GM18505 (cell line): Measurements from ENCODE around the gene DUSP1.

Source experiments
- ATAC-seq: cut with Tn5 transposase; IDR thresholded peaks from one replicate; pipeline ENCODE4 v1.9.1; 2021; ENCODE audit not compliant: unreplicated experiment
- POLR2A ChIP-seq: IDR thresholded peaks from 4 replicates; pipeline ENCODE4 v1.6.1; 2011; ENCODE audit warnings: borderline replicate concordance; ENCODE audit not compliant: insufficient read depth, insufficient read length; ENCODE audit errors: extremely low read depth

The DUSP1 gene

DNA sequence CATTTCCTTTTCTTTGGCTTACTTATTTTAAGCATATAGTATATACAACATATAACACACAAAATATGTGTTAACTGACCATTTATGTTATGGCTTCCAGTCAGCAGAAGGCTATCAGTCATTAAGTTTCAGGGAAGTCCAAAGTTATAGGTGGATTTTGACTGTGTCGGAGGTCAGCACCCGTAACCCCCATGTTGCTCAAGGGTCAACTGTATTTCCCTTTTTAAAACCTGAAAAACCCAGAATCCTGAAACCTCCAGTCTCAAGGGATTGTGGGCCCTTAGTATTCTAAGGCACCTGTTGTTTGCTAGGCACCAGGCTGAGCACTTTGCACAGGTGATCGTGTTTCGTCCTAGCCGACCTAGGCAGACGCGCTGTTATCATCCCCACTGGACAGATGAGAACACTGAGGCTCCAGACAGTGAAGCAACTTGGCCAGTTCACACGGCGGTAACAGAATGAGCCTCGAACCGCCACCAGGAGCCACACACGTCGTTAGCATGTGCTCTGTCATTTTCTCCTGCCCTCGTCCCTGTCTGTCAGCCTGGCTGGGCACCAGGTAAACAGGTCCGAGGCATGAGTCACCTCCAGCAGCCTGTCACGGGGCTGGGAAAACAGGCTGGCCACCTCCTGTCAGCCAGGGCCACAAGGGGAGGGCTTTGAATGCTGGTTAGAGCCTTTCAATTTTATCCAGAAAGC lies 39.9 kb downstream of the DUSP1 start:
- no peak for TF ChIP-seq POLR2A

DNA sequence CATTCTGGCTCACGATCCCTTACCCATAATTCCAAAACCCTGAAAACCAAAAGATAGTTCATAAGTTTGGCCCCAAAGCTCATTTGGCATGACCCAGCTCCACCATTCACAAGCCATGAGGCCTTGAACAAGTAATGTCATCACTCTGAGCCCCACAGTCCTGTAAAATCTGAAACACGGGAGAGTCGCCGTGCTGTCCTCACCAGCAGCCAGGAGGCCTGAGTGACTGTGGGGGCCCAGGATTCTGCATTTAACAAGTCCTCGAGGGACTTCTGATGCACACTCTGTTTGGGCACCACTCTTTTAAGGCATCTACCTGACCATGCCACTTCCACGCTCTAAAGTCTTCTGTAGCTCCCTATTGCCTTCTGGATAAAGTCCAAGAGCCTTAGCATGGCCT lies 40.8 kb downstream of the DUSP1 start:
- TF ChIP-seq POLR2A = no peak

More for the DNA sequence above, 39.9 kb downstream of the DUSP1 start:
- ATAC-seq = no peak

DNA sequence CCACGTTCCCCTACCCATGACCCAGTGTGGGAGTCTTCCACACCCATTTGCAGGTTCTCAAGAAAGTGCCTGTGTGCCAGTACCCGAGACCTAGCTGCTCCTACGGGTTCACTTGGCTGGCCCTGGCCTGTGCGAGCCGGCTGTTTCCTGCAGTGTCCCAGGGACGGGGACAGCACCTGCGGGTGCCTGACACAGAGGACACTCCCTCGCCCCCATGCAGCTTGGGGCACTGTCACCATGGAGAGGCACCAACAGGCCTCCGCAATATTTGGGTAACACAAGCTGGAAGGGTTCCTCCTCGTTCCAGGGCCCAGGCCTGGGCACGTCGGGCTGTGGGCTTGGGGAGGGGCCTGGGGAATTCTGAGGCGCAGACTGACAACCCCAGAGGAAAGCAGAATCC lies 41.4 kb downstream of the DUSP1 start:
- TF ChIP-seq POLR2A = no peak
- no peak for ATAC-seq

More for the DNA sequence above, 40.8 kb downstream of the DUSP1 start:
- no peak for ATAC-seq

DNA sequence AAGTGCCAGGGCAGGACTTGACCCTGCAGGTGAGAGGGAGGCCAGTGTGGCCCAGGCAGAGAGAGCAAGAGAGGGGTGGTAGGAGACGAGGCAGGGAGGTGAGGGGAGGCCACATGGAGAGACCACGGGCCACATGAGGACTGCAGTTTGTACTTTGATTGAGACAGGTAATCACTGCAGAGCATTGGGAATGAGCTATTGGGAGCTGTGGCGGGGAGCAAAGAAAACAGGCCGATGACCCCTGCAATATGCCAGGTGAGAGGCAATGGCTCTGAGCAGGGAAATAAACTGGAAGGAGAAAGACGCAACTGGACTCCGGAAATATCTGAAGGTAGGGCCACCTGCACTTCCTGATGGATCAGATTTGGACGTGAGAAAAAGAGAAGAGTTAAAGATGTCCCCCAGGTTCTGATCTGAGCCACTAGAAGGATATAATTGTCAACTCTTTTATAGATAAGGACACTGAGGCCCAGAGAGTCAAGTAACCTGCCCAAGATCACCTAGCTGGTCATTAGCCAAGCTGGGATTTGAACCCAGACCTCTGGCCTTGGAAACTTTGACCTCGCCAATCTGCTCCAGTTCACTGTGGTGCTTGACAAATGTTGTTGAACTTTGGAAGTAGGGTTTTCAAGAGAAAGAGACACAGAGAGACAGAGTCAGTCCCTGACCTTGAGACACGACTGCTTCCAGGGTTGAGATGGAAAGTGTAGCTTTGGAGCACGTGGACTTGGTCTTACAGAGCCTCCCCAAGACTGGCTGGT lies 42.3 kb downstream of the DUSP1 start:
- no peak for TF ChIP-seq POLR2A
- no peak for ATAC-seq

DNA sequence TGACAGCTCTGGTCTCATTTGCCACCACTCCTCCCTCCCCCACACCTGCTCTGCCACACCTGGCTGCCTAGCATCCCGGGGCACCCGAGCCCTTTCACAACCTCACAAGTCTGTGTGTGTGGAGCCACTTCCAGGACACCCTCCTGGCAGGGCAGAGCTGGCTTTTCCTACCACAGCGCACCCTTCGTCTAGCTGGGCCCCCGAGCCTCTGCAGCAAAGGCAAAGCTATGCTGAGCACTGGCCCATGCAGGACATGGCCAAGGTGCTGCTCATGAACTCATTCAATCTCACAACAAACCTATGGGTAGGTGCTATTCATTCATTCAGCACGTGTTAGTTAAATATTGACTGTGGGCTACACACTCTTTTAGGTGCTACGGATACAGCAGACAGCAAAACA lies 43.4 kb downstream of the DUSP1 start:
- ATAC-seq = no peak

DNA sequence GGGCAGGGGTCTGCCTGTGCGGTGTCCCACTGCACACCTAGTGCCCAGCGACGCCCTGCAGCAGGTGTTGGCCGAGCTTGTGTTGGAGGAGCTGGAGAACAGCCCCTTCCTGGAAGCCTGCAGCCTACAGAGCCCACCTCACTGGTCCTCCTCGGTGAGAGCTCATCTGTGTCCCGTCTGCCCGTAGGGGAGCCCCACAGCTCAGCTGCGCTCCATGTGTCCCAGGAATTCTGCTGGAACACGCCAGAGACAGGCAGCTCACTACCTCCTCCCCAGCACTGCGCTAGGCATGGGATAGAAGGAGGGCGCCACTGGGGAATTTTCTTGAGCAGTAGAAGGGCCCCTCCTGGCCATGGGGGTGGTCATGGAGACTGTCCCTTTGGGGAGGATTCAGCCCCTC lies 44.0 kb downstream of the DUSP1 start:
- no peak for TF ChIP-seq POLR2A
- no peak for ATAC-seq

More for the DNA sequence above, 43.4 kb downstream of the DUSP1 start:
- TF ChIP-seq POLR2A = no peak

DNA sequence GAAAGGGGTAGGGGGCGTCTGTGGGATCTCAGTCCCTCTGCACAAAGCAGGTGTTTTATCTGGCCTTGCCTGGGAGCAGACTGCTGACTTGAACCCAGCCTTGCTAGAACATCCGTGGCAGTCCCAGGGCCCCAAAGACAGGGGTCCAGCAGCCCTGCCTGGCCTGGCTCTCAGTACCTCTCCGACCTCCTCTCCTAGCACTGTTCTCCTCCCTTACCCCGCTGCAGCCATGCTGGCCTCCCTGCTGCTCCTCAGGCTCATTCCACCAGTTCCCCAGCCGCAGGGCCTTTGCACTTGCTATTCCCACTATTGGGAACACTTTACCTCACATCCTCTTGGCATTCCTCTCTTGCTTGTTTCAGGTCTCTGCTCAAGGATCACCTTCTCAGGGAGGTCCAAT lies 45.2 kb downstream of the DUSP1 start:
- ATAC-seq = no peak
- TF ChIP-seq POLR2A = no peak

DNA sequence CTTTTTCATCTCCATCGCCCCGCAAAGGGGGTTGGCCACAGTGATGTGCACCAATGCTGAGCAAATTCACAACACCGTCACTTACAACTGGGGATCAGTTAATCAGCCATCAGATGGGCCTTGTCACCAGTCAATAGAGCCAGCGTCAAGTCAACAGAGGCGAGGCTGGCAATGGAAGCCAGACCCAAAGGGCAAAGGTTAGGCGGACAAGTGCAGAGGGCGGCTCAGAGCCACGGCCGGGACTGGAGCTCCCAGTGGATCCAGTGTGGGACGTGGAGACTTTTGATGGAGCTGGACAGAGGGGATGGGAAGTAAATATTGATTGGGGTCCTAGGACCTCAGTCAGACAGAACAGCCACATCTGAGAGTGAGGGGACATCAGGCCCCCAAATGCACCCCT lies 45.7 kb downstream of the DUSP1 start:
- no peak for TF ChIP-seq POLR2A
- ATAC-seq = no peak

DNA sequence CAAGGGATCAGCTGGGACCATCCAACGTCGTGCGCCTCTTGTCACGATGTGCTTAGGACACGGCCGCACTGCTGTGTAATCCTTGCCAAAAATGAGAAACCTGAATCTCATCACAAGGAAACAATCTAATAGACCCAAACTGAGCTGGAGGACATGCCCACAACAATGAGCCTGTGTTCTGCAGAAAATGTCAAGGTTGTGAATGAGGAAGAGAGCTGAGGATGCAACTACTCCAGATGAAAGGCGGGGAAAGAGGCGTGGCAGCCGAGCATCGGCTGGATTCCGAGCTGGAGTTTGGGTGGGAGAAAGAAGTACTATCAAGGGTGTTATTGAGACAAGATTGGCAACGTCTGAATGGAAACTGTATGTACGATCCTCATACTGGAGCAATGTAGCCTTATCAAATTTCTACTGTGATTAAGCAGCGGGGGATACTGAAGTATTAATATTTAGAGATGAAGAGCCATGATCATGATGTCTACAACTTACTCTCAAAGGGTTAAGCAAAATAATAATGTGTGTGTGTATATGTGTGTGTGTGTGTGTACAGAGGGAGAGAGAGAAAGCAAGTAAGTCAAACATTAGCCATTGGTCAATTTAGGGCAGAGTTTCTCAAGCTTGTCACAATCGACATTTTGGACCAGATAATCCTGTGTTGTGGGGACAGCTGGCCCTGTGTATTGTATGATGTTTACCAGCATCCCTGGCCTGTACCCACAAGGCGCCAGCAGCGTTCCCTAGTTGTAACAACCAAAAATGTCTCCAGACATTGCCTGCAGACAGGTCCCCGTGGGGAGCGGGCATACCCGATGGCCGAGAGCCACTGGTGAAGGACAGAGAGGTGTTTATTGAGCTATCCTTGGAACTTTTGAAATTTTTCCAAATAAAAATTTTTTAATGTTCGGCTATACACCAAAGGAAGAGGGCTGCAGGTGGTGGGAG lies 46.5 kb downstream of the DUSP1 start:
- no peak for ATAC-seq
- TF ChIP-seq POLR2A = no peak

DNA sequence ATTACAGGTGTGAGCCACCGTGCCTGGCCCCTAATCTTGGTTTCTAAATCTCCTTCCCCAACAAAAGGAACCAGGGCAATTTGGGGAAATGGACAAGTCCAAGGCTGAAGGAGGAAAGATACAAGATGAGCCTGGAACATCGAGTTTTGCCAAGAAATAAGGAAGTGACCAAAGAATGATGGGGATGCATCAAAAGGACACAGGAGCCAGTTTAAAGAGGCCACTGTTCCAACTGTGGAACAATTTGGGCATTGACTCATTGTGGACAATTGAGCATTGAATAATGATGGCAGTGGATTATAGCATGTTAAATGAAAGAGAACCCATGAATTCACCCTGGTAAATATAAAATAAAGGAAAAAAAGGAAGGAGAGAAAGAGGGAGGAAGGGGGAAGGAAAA lies 47.5 kb downstream of the DUSP1 start:
- ATAC-seq = no peak
- no peak for TF ChIP-seq POLR2A

DNA sequence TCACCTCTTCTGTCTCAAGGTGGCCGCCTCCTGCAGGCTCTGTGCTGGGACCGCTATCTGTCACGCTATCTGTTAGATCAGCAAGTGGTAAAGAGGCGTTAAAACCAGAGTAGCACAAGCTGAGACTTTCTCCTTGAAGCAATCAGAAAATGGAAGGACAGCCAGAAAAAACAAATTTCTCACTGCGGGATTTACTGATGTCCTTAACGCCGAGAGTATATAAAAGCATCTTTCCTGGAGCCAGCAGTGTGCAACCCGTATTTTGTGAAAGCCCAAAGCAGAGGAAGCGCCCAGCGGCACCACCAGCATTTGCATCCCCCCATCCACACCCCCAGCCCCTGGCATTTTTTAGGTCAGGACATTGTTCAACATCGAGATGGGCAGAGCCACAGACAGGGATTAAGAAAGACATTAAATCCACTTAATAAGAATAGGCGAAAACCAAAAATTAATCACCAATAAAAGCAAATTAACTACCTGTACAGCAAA lies 48.6 kb downstream of the DUSP1 start:
- no peak for ATAC-seq
- TF ChIP-seq POLR2A = no peak

DNA sequence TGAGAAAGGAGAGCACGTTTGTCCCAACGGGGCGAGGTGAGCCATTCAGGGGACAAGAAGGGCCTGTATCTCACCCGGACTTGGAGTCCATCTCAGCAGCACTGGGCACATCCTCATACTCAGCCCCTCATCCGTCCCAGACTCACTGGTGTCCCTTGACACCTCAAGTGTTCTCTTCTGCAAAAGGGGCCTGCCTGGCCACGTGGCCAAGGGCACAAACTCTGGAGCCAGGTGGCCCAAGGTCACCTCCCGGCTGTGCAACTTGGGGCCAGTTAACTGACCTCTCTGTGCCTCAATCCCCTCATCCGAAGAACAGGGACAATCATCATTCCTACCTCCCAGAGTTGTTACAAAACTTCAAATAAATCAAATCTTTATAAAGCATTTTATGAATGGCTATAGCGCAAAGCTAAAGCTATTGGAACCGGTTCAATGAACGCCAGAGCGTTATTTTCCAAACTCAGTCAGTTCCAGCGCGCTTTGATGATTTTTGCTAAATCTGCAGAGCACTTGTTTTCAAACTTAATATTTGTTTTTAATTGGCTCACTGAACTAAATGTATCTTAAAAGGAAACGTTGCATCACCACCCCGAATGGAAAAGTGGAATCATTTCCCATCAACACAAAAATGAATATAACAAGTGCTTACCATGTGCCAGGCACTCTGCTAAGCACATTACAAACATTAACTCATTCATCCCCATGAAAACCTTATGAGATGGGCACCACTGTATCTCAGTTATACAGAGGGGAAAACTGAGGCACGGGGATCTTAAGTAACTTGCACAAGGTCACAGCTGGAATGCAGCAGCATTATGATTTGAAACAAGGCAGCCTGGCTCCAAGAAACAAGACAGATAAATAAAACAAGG lies 49.3 kb downstream of the DUSP1 start:
- no peak for TF ChIP-seq POLR2A

More for the DNA sequence above, 49.3 kb downstream of the DUSP1 start:
- ATAC-seq = no peak
